Immature natural killer cell (primary cell): ENCODE data around the gene CEP162. TPM values are rescaled to one million over a fixed set of nuclear protein-coding genes. Genes with fewer than 3 reads are reported as not detected.
"Not testable (repeated sequence)": the region's sequence is repeated elsewhere in the genome, so short reads cannot be mapped to it uniquely, and the experiment has no call there.

Source experiments
- DNase-seq, 3 donors: peaks; one replicate each; pipeline ENCODE4 v3.0.0; 2022; ENCODE audit warnings: mixed read lengths in 1 of 3
- H3K27ac Mint-ChIP-seq, 6 donors: one replicate each; pipeline ENCODE4 v1.8.0; 2020; ENCODE audit warnings: mixed read lengths in 6 of 6, mild to moderate bottlenecking in 5 of 6, inconsistent platforms in 4 of 6, moderate library complexity in 3 of 6
- H3K27me3 Mint-ChIP-seq, 3 donors: one replicate each; pipeline ENCODE4 v1.8.0; 2020 to 2021; ENCODE audit warnings: low read depth in 3 of 3, mild to moderate bottlenecking in 3 of 3, mixed read lengths in 3 of 3, moderate library complexity in 3 of 3, inconsistent platforms in 1 of 3
- H3K36me3 Mint-ChIP-seq, 3 donors: one replicate each; pipeline ENCODE4 v1.8.0; 2020; ENCODE audit warnings: mixed read lengths in 3 of 3, inconsistent platforms in 2 of 3, mild to moderate bottlenecking in 2 of 3
- H3K4me1 Mint-ChIP-seq, 2 donors: one replicate each; pipeline ENCODE4 v1.8.0; 2020; ENCODE audit warnings: inconsistent platforms in 2 of 2, mild to moderate bottlenecking in 2 of 2, mixed read lengths in 2 of 2, moderate library complexity in 1 of 2
- H3K4me3 Mint-ChIP-seq, 5 donors: one replicate each; pipeline ENCODE4 v1.8.0; 2020; ENCODE audit warnings: mild to moderate bottlenecking in 5 of 5, mixed read lengths in 5 of 5, inconsistent platforms in 3 of 5, moderate library complexity in 3 of 5
- H3K9me3 Mint-ChIP-seq, 6 donors: one replicate each; pipeline ENCODE4 v1.8.0; 2020; ENCODE audit warnings: mild to moderate bottlenecking in 6 of 6, mixed read lengths in 6 of 6, inconsistent platforms in 4 of 6, moderate library complexity in 3 of 6
- polyA plus RNA-seq, 3 donors: library from polyadenylated mRNA; unstranded; fragments of 300-500 nt; fragmentation: Illumina TruSeq; gene quantifications; one replicate each; pipeline ENCODE4 v1.2.3, GENCODE V29; 2021

Gene CEP162
- polyA plus RNA-seq, 3 donors from 2014 or later, result 2.8 to 8.2 (median 4.0) TPM

DNA sequence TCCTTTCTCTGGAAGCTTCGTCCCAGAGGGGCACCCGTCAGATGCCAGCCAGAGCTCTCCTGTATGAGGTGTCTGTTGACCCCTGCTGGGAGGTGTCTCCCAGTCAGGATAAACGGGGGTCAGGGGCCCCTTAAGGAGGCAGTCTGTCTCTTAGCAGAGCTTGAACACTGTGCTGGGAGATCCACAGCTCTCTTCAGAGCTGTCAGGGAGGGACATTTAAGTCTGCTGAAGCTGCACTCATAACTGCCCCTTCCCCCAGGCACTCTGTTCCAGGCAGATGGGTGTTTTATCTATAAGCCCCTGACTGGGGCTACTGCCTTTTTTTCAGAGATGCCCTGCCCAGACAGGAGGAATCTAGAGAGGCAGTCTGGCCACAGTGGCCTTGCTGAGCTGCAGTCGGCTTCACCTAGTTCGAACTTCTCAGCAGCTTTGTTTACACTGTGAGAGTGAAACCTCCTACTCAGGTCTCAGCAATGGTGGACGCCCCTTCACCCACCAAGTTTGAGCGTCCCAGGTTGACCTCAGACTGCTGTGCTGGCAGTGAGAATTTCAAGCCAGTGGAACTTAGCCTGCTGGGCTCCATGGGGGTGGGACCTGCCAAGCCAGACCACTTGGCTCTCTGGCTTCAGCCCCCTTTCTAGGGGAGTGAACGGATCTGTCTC, 112.4 kb downstream of the CEP162 start:
- not testable (repeated sequence) for H3K4me3 Mint-ChIP-seq, DNase-seq, H3K4me1 Mint-ChIP-seq, H3K27me3 Mint-ChIP-seq, H3K36me3 Mint-ChIP-seq, H3K27ac Mint-ChIP-seq
- H3K9me3 Mint-ChIP-seq, result peaks cover 2 to 12% (median 10%) of the 10 kb centered on the region in 6 donors

DNA sequence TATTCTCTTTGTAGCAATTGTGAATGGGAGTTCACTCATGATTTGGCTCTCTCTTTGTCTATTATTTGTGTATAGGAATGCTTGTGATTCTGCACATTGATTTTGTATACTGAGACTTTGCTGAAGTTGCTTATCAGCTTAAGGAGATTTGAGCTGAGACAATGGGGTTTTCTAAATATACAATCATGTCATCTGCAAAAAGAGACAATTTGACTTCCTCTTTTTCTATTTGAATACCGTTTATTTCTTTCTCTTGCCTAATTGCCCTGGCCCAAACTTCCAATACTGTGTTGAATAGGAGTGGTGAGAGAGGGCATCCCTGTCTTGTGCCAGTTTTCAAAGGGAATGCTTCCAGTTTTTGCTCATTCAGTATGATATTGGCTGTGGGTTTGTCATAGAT, 116.1 kb downstream of the CEP162 start:
- H3K4me1 Mint-ChIP-seq, H3K4me3 Mint-ChIP-seq, DNase-seq, H3K27me3 Mint-ChIP-seq, H3K27ac Mint-ChIP-seq, H3K36me3 Mint-ChIP-seq: not testable (repeated sequence)
- H3K9me3 Mint-ChIP-seq, result peaks cover 0 to 13% (median 5%) of the 10 kb centered on the region in 6 donors

DNA sequence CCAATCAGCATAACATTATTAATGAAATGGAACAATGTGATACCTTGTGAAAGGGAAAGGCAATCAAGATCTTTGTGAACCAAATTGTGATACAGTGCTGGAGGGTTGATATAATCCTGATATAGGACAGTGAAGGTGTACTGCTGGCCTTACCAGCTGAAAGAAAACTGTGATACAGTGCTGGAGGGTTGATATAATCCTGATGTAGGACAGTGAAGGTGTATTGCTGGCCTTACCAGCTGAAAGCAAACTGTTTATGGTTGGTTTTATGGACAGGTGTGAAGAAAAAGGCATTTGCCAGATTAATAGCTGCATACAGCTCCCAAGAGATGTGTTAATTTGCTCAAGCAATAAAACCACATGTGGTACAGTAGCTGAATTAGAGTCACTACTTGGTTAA, 119.9 kb downstream of the CEP162 start:
- Mint-ChIP-seq H3K4me1 (no peaks in the 10 kb centered on the region), H3K27me3 (peaks cover 1 to 2% (median 2%) of the 10 kb centered on the region in 3 donors), H3K36me3 (no peaks in the 10 kb centered on the region), H3K4me3 (no peak overlapping the region), H3K9me3 (peaks cover 0 to 6% (median 0%) of the 10 kb centered on the region in 6 donors), H3K27ac (no peak overlapping the region)
- DNase-seq, result no peak

DNA sequence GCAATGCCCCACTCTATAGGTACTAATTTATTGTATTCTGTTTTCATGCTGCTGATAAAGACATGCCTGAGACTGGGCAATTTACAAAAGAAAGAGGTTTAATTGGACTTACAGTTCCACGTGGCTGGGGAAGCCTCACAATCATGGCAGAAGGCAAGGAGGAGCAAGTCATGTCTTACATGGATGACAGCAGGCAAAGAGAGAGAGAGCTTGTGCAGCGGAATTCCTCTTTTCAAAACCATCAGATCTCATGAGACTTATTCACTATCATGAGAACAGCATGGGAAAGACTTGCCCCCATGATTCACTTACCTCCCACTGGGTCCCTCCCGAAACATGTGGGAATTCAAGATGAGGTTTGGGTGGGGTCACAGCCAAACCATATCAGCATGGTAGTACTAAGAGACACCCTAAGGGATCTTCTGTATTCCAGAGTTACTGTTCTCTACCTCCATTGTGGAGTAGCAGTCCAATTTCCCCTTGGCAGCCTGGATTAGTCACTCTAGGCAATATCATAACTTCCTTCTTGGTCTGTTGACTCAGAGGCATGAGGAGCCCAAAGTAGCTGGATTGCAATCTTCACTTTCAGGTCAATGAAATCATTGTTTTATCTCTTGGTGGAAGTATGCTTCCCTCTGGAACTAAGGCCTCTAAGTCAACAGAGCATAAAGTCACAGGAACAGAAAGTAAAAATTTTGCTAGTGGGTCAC, 122.1 kb downstream of the CEP162 start:
- not testable (repeated sequence) for H3K27me3 Mint-ChIP-seq, H3K27ac Mint-ChIP-seq, H3K9me3 Mint-ChIP-seq, H3K4me3 Mint-ChIP-seq, H3K36me3 Mint-ChIP-seq, H3K4me1 Mint-ChIP-seq, DNase-seq

DNA sequence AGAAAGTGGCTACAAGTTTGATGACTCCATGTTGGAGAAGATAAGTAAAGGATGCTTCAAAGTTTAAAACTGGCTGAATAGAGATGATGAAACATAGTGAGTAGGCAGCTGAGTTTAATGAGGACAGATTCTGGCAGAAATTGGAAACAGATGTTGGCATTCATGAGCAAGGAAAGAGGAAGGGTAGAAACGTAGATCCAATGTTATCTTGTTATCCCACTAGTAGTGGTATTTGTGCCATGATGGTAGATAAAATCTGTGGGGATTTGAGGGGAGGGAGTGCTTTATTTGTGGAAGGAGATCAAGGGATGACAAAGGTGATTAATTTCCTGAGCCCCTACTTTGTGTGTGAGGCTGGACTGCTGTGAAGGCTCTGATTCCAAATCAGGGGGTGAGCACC, 124.4 kb downstream of the CEP162 start:
- Mint-ChIP-seq H3K27me3 (peaks cover 0 to 6% (median 5%) of the 10 kb centered on the region in 3 donors), H3K4me1 (no peaks in the 10 kb centered on the region), H3K36me3 (no peaks in the 10 kb centered on the region), H3K4me3 (no peak overlapping the region), H3K27ac (no peak overlapping the region), H3K9me3 (peaks cover 0 to 7% (median under 1%) of the 10 kb centered on the region in 6 donors)
- no peak for DNase-seq

DNA sequence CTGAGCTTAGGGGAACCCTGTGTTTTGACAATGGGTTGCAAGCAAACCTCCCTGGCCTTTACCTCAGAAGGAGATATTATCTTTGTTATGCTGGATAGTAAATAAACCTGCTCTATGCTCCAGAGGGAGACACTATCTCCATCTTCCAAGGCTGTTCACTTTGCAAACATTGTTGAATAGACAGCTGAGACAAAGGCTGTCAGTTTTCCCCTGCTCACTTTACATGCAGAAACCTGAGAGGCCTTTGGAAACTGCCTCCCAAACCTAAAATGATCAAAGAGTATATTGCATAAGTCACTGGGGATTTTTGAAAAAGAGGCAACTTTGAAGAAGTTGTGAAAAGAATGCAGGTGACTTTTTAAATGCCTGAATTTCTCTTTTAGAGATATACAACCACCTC, 132.3 kb downstream of the CEP162 start:
- Mint-ChIP-seq H3K27ac (no peak overlapping the region), H3K27me3 (peaks cover 0 to 2% (median 2%) of the 10 kb centered on the region in 3 donors), H3K9me3 (peaks cover 0 to 1% (median 0%) of the 10 kb centered on the region in 6 donors), H3K4me1 (no peaks in the 10 kb centered on the region), H3K36me3 (no peaks in the 10 kb centered on the region), H3K4me3 (no peak overlapping the region)
- DNase-seq, result no peak

DNA sequence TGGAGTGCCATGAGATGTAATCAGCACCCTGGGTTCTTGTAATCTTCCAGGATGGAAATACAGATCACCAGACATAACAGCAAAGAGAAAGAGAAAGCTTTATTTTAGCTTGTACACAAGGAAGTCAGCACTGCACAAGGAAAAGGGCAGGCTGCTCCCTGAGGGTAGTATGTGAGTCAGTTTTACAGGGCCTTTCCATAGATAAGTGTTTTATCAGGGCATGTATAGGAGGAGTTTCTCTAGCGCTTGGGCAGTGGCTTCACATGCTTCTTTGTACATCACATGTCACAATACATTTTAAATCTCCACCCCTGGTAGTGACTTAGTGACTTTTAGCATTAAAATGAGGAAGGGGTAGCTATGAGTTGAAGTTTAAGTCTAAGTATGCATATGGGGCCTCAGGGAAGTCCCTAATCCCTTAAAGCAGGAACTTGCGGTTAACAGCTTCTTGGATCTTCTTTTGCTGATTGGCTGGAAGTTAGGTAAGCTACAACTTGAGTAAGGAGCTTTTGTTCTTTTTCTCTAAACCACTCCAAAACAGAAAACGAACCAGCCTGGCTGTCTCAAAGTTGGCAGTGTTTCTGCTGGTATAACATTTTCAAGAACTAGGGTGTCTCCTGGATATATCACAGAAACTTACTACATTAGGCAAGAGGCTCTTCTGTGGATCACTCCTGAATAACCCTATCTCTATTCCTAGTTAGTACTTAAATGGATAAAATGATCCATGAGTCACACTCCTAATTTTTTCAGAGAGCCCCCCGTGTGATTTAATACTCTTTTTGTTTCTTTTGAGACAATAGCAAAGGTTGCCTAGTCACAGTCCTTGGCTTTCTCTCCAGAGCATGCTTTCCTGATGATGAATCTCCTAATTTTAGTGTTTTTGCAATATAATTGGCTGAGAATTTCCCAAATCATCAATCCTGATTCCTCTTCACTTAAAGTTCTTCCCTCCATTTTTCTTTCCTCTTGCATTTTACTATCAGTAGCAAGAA, 133.7 kb downstream of the CEP162 start:
- Mint-ChIP-seq H3K9me3 (peaks cover 0 to 1% (median 0%) of the 10 kb centered on the region in 6 donors), H3K27ac (no peak overlapping the region), H3K36me3 (no peaks in the 10 kb centered on the region), H3K4me1 (no peaks in the 10 kb centered on the region), H3K27me3 (peaks cover 0 to 2% (median 0%) of the 10 kb centered on the region in 3 donors), H3K4me3 (no peak overlapping the region)
- DNase-seq, result no peak

DNA sequence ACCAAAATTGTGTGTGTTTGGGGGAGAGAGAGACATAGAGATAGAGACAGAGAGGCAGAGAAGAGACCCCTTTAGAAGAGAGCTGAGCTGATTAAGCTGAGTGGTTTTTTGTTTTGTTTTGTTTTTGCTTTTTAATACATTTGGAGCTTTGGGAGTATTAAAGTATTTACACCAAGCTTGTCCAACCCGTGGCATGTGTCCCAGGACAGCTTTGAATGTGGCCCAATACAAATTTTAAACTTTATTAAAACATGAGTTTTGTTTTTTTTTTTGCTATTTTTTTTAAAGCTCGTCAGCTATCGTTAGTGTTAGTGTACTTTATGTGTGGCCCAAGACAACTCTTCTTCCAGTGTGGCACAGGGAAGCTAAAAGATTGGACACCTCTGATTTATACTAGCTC, 137.9 kb downstream of the CEP162 start:
- H3K36me3 Mint-ChIP-seq, result no peaks in the 10 kb centered on the region
- no peaks in the 10 kb centered on the region for H3K4me1 Mint-ChIP-seq
- H3K27me3 Mint-ChIP-seq, result peaks cover 0 to 2% (median 0%) of the 10 kb centered on the region in 3 donors
- H3K27ac Mint-ChIP-seq, result no peak overlapping the region
- H3K9me3 Mint-ChIP-seq, result peaks cover 0 to 4% (median 0%) of the 10 kb centered on the region in 6 donors
- no peak overlapping the region for H3K4me3 Mint-ChIP-seq
- DNase-seq, result no peak

DNA sequence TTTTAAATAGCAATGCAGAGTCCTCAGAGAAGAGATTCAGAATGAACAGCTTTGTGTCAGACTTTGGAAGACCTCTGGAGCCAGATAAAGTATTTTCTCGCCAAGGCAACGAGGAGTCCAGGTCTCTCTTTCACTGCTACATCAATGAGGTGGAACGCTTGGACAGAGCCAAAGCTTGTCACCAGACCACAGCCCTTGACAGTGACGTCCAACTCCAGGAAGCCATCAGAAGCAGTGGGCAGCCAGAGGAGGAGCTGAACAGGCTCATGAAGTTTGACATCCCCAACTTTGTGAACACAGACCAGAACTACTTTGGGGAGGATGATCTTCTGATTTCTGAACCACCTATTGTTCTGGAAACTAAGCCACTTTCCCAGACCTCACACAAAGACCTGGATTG, 138.4 kb downstream of the CEP162 start:
- DNase-seq, result no peak
- Mint-ChIP-seq H3K36me3 (no peaks in the 10 kb centered on the region), H3K27me3 (peaks cover 0 to 2% (median 2%) of the 10 kb centered on the region in 3 donors), H3K27ac (no peak overlapping the region), H3K4me1 (no peaks in the 10 kb centered on the region), H3K4me3 (no peak overlapping the region), H3K9me3 (peaks cover 0 to 4% (median 0%) of the 10 kb centered on the region in 6 donors)

DNA sequence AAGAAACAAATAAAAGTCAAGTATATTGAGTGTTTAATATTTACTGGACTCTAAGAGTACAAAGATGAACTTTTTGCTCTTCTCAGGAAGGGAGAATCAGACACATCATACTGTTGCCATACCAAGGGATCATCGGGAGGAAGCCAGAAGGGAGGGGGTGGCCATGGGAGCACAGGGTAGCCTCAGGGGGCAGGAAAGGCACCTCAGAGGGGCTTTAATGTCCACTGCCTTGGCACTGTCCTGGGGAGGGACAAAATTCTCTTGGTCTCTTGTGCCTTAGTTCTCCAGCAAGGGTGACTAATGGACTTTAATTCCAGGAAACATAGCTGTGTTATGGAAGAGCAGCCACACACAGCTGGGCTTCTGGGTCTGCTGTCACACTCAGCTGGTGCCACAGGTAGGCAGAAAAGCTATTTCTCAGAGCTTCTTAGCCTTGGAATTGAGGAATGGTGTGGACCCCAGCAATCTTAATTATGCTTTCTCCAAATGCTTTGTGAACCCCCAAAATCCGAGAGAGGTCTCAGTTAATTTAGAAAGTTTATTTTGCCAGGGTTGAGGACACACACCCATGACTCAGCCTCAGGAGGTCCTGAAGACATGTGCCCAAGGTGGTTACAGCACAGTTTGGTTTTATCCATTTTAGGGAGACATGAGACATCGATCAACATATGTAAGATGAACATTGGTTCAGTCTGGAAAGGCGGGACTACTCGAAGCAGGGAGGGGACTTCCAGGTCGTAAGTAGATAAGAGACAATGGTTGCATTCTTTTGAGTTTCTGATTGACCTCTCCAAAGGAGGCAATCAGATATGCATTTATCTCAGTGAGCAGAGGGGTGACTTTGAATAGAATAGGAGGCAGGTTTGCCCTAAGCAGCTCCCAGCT, 140.7 kb downstream of the CEP162 start:
- peaks cover 2 to 4% (median 2%) of the 10 kb centered on the region in 3 donors for H3K27me3 Mint-ChIP-seq
- H3K4me3 Mint-ChIP-seq, result no peak overlapping the region
- no peaks in the 10 kb centered on the region for H3K4me1 Mint-ChIP-seq
- DNase-seq, result no peak
- no peak overlapping the region for H3K27ac Mint-ChIP-seq
- no peaks in the 10 kb centered on the region for H3K36me3 Mint-ChIP-seq
- peaks cover 0 to 4% (median 0%) of the 10 kb centered on the region in 6 donors for H3K9me3 Mint-ChIP-seq

DNA sequence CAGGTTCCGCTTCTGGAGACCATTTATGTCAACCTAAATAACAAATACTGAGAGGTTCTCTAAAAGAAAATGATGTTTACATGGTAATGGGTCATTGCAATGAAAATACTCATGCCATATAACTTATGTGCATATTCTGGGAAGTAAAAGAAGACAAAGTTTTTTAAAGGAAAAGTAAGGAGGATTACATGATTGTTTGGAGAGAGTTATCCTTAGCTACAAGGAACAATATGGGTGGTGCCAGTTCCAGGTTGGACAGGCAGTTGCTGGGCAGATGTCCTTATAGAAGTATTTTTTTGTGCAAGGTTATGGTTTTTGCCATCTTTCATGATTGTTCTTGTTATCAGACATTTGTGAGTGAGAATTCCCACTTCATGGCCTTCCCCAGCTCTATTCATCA, 141.4 kb downstream of the CEP162 start:
- Mint-ChIP-seq H3K27ac (no peak overlapping the region), H3K4me3 (no peak overlapping the region), H3K36me3 (no peaks in the 10 kb centered on the region), H3K9me3 (peaks cover 0 to 4% (median 0%) of the 10 kb centered on the region in 6 donors), H3K27me3 (peaks cover 2 to 4% (median 2%) of the 10 kb centered on the region in 3 donors), H3K4me1 (no peaks in the 10 kb centered on the region)
- DNase-seq, result no peak

DNA sequence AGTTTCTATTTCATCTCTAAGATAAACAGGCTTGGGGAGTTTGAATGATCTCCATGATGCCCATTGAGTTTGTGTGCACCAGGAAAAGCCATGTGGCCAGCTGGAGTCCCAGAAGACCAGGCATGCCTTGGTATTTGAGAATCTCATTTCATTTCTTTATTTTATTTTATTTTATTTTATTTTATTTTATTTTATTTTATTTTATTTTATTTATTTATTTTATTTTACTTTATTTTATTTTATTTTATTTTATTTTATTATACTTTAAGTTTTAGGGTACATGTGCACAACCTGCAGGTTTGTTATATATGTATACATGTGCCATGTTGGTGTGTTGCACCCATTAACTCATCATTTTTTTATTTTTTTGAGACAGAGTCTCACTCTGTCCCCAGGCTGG, 142.7 kb downstream of the CEP162 start:
- not testable (repeated sequence) for H3K36me3 Mint-ChIP-seq, H3K27ac Mint-ChIP-seq

DNA sequence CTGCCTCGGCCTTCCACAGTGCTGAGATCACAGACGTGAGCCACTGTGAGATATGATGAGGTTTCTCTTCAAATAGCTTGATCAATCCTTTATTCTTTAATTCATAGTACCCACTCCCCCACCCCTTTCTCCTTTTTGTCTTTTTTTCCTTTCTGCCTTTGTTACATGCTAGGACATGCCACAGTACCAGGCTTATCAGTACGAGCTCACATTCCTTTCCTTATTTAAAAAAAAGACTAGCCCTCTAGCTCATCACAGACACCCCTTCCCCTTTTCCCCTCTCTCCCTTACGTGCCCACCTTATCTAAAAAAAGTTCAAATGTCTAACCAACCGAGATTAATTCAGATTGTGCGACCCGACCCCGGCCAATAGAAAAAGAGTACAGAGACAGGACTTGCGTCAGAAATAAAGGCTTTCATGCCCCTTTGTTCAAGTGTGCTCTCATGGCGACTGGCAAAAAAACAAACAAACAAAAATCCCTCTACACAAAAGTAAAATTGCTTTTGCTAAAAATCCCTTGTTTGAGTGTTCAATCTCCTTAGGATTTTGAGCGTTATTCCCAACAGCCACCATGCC, 144.7 kb downstream of the CEP162 start:
- no peak overlapping the region for H3K27ac Mint-ChIP-seq
- no peaks in the 10 kb centered on the region for H3K36me3 Mint-ChIP-seq
- H3K27me3 Mint-ChIP-seq, result peaks cover 2 to 5% (median 4%) of the 10 kb centered on the region in 3 donors
- H3K4me3 Mint-ChIP-seq, result no peak overlapping the region
- no peaks in the 10 kb centered on the region for H3K4me1 Mint-ChIP-seq
- DNase-seq, result no peak
- H3K9me3 Mint-ChIP-seq, result peaks cover 0 to 6% (median 0%) of the 10 kb centered on the region in 6 donors

More for the DNA sequence above, 142.7 kb downstream of the CEP162 start:
- H3K4me1 Mint-ChIP-seq, DNase-seq, H3K27me3 Mint-ChIP-seq, H3K4me3 Mint-ChIP-seq, H3K9me3 Mint-ChIP-seq: not testable (repeated sequence)
